NT2/D1 (cell line): ENCODE data around the gene RTBDN.

Source experiments
- YY1 ChIP-seq: IDR thresholded peaks from 2 replicates; pipeline ENCODE4 v1.6.1; 2011; ENCODE audit not compliant: insufficient read length, insufficient read depth
- ZNF274 ChIP-seq: IDR thresholded peaks from 2 replicates; pipeline ENCODE4 v1.6.1; 2011; ENCODE audit warnings: mild to moderate bottlenecking, low read depth, low read length

GRCh38 chr19:12873891-12874745 is 39.7 kb upstream of the RTBDN start:
- TF ChIP-seq YY1 (no peak), ZNF274 (no peak)
